IPS DF 19.7 (cell line): ENCODE measurements around the gene TRIM34.
"Not testable (repeated sequence)": the region's sequence is repeated elsewhere in the genome, so short reads cannot be mapped to it uniquely, and the experiment has no call there.

Experiments
- DNase-seq: peaks from one replicate; pipeline ENCODE4 v3.0.0-alpha.2; 2013; ENCODE audit warnings: low read depth, low spot score

The TRIM34 gene

GRCh38 chr11:5621580-5621979, 3.2 kb upstream of the TRIM34 start:
- DNase-seq, result no peak

- DNase-seq, result no peak
These were observed 2.0 kb upstream of the TRIM34 start for GRCh38 chr11:5622802-5623201.

DNA sequence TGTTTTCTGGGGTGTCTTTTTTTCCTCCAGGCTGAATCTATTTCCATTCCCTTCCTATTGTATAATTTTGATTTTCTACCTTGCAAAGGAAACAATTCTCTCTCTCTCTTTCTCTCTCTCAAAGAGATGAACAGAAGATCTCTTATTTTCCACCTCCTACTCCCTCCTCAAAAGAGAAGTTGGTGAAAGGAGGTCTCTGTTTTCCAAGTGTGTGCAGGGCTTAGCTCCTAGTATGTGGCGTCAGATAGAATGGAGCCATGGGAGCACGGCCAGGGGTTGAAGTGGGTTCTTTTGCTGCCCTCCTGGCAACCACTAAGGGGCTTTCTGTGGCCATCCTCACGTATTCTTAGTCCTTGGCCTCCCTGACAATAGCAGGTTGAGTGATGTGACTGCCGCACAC, 480 bp downstream of the TRIM34 start:
- DNase-seq, result no peak

GRCh38 chr11:5626196-5626595, 1.4 kb downstream of the TRIM34 start:
- no peak for DNase-seq

- no peak for DNase-seq
These were observed 6.6 kb downstream of the TRIM34 start for GRCh38 chr11:5631417-5631816.

DNA sequence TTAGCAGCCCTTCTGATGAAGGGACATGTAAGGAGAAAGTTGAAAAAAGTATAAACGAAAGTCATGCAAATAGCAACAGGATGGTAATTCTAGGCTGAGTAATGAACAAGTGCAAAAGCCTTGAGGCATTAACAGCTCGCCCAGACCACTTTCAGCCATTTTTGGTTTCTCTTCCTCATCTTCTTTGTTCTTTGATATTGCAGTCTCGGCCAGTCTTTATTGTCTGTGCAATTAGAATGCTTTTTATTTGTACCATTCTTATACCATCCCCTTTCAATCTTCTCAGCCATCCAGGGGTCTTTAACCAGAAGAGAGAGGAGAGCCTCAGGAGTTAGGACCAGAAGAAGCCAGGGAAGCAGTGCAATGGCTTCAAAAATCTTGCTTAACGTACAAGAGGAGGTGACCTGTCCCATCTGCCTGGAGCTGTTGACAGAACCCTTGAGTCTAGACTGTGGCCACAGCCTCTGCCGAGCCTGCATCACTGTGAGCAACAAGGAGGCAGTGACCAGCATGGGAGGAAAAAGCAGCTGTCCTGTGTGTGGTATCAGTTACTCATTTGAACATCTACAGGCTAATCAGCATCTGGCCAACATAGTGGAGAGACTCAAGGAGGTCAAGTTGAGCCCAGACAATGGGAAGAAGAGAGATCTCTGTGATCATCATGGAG, 7.3 kb downstream of the TRIM34 start:
- no peak for DNase-seq

DNA sequence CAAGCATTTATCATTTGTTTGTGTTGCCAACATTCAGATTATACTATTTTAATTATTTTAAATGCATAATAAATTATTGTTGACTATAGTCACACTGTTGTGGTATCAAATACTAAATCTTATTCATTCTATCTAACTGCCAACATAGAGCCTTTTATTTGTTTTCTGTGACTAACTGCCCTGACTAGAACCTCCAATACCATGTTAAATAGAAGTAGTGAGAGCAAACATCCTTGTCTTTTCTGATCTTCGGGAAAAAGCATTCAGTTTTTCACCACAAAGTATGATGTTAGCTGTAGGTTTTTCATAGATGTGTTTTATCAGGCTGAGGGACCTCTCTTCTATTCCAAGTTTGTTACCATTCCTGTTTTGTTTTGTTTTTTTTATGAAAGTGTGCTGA, 15.2 kb downstream of the TRIM34 start:
- DNase-seq, result no peak

DNA sequence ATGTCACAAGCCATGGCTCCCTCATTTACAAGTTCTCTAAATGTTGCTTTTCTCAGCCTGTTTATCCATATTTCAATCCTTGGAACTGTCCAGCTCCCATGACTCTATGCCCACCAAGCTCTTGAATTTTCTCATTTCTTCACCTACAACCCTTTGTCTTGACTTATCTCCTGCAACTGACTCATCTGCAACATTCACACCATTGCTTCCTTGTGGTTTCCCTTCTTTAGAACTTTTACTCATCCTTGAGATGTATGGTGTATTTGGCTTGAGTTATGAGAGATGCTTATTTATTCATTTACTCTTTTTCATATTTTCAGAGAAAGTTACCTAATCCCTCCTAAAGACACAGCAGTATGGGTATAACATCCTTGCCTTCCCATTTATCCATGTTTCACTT, 18.8 kb downstream of the TRIM34 start:
- no peak for DNase-seq

DNA sequence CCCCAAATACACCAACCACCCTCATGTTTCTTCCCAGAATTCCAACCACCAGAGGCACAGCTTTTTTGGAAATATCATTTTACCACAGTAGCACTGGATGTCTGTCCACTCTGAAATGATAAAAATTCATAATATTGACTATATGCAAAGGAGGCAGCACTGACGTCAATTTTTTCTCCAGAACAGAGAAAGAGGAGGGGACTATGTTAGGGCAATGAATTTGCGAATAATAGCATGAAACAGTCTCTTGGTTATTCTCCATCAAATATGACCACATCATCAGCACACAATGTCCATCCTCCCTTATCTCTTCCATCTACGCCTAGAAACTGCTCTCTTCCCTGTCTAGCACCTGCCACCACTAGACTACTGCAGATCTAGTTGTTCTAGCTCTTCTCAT, 21.3 kb downstream of the TRIM34 start:
- DNase-seq, result no peak

- DNase-seq, result no peak
These were observed 30.7 kb downstream of the TRIM34 start for GRCh38 chr11:5655474-5655873.

GRCh38 chr11:5656956-5657355, 32.2 kb downstream of the TRIM34 start:
- DNase-seq, result not testable (repeated sequence)

GRCh38 chr11:5658318-5658717, 33.5 kb downstream of the TRIM34 start:
- no peak for DNase-seq

GRCh38 chr11:5663511-5663910, 38.7 kb downstream of the TRIM34 start:
- no peak for DNase-seq

DNA sequence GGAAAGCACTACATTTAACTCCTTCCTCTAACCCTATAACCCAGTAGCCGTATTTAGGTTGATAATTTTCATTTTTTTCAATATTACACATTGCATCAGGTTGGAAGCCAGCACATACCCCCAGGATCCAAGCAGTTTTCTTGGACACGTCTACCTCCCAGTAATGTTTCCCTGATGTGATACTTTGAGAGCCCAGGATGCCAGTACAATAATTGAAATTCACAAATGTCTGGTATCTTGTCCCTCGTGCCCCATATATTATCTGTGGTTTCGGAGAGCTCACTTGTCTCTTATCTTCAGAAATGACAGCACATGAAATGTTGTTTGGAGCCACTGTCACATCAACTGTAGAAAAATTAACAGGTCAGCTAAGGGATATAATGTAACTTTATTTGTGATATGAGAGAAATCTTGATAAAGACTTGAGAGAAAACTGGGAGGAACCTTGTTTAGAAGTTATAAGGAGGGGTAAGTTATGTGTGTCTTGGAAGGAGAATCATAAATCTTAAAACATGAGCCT, 40.3 kb downstream of the TRIM34 start:
- DNase-seq, result no peak

GRCh38 chr11:5665746-5666401, 41.1 kb downstream of the TRIM34 start:
- DNase-seq, result no peak

- no peak for DNase-seq
These were observed 41.6 kb downstream of the TRIM34 start for GRCh38 chr11:5666402-5666793.

DNA sequence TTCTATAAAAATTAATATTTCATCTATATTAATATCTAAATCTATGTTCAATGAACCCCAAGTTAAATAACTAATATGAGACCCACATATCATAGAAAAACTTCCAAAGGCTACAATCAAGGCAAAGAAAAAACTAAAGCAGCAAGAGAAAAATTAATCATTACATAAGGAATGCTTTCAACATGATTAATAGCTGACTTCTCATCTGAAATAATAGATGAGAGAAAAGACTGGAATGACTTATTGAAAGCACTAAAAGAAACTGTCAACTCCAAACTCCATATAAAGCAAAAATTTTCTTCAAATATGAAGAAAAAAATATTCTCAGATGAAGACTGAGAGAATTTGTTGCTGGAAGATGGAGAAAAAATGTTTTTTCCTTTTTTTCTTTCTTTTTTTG, 47.0 kb downstream of the TRIM34 start:
- no peak for DNase-seq

DNA sequence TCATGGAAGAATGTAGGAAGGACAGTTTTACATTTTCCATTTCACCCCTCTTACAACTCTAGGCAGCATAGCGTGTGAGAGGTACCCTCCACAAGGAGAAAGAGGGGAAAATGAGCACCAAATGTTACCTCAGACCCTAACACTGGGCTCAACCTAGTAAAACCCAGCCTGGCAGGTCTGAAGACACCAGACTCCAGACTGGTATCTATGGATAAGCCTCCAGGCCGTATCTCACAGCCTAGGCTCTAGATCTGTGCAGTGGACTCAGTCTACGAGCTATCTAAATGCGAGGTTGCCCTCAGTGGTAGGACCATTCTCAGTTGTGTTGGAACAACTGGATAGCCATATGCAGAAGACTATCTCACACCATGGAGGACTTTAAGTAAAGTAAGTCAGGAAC, 49.6 kb downstream of the TRIM34 start:
- DNase-seq, result no peak

GRCh38 chr11:5679811-5680210, 55.0 kb downstream of the TRIM34 start:
- DNase-seq, result no peak

GRCh38 chr11:5682890-5683441, 58.2 kb downstream of the TRIM34 start:
- not testable (repeated sequence) for DNase-seq

GRCh38 chr11:5683620-5684019, 58.8 kb downstream of the TRIM34 start:
- not testable (repeated sequence) for DNase-seq

- no peak for DNase-seq
These were observed 59.3 kb downstream of the TRIM34 start for GRCh38 chr11:5684036-5684645.
